Epithelial cell of proximal tubule (primary cell): Measurements from ENCODE around the gene NRROS. TPM values are rescaled to one million over a fixed set of nuclear protein-coding genes. Genes with fewer than 3 reads are reported as not detected.

Experiments
- DNase-seq: peaks from one replicate; pipeline ENCODE4 v3.0.0-alpha.2; 2011; ENCODE audit warnings: low read depth
- H3K4me3 ChIP-seq: 2 replicates; pipeline ENCODE4 v1.5.1; 2011; ENCODE audit warnings: low read depth, mild to moderate bottlenecking, low read length
- total RNA-seq: library from RNA; depleted of rRNA; stranded (reverse); fragments of >200 nt; gene quantifications from 2 replicates; pipeline ENCODE4 v1.2.3, GENCODE V29; 2015
- TF ChIP-seq, protein P1 (sequence below): conservative IDR thresholded peaks from 2 replicates; pipeline ENCODE4 v1.5.1; 2012; ENCODE audit warnings: low read depth, mild to moderate bottlenecking, low read length

Gene NRROS
- total RNA-seq, 1 donor from 2014 or later = 0.35 TPM

DNA sequence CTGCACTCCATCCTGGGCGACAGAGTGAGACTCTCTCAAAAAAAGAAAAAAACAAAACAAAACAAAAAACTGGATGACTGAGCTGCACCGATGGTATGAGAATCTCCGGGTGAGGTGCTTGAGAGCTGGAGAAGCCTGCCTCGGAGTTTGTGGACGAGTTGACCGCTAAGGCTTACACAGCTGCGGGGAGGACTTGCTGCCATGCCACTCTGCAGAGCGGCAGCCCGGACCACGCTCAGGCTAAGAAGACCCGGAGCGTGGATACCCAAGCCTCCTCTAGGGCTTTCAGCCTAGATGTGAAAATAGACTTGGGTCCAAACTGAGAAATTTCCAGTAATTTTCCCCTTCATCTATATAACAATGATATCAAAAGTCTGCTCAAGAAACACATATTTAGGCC lies 16.0 kb downstream of the NRROS start:
- TF ChIP-seq, protein P1, sequence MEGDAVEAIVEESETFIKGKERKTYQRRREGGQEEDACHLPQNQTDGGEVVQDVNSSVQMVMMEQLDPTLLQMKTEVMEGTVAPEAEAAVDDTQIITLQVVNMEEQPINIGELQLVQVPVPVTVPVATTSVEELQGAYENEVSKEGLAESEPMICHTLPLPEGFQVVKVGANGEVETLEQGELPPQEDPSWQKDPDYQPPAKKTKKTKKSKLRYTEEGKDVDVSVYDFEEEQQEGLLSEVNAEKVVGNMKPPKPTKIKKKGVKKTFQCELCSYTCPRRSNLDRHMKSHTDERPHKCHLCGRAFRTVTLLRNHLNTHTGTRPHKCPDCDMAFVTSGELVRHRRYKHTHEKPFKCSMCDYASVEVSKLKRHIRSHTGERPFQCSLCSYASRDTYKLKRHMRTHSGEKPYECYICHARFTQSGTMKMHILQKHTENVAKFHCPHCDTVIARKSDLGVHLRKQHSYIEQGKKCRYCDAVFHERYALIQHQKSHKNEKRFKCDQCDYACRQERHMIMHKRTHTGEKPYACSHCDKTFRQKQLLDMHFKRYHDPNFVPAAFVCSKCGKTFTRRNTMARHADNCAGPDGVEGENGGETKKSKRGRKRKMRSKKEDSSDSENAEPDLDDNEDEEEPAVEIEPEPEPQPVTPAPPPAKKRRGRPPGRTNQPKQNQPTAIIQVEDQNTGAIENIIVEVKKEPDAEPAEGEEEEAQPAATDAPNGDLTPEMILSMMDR = no peak
- no peak for DNase-seq
- H3K4me3 ChIP-seq = no peak overlapping the region

GRCh38 chr3:196656213-196656612 lies 16.7 kb downstream of the NRROS start:
- TF ChIP-seq, protein P1 = no peak
- no peak overlapping the region for H3K4me3 ChIP-seq
- no peak for DNase-seq

DNA sequence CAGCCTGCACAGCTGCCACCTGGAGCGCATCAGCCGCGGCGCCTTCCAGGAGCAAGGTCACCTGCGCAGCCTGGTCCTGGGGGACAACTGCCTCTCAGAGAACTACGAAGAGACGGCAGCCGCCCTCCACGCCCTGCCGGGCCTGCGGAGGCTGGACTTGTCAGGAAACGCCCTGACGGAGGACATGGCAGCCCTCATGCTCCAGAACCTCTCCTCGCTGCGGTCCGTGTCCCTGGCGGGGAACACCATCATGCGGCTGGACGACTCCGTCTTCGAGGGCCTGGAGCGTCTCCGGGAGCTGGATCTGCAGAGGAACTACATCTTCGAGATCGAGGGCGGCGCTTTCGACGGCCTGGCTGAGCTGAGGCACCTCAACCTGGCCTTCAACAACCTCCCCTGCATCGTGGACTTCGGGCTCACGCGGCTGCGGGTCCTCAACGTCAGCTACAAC lies 20.4 kb downstream of the NRROS start:
- TF ChIP-seq, protein P1 = no peak
- DNase-seq = no peak
- no peak overlapping the region for H3K4me3 ChIP-seq

- TF ChIP-seq, protein P1 = no peak
- H3K4me3 ChIP-seq = no peak overlapping the region
- no peak for DNase-seq
Observed at GRCh38 chr3:196660381-196661166, 21.1 kb downstream of the NRROS start.

DNA sequence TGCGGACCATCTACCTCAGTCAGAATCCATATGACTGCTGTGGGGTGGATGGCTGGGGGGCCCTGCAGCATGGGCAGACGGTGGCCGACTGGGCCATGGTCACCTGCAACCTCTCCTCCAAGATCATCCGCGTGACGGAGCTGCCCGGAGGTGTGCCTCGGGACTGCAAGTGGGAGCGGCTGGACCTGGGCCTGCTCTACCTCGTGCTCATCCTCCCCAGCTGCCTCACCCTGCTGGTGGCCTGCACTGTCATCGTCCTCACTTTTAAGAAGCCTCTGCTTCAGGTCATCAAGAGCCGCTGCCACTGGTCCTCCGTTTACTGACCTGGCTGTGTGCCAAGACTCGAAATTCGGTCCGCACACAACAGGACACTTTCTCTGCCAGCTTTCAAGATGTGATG lies 21.9 kb downstream of the NRROS start:
- H3K4me3 ChIP-seq = no peak overlapping the region
- DNase-seq = no peak
- TF ChIP-seq, protein P1 = no peak

- DNase-seq = no peak
- H3K4me3 ChIP-seq = no peak overlapping the region
- TF ChIP-seq, protein P1 = no peak
Observed at GRCh38 chr3:196662033-196662432, 22.5 kb downstream of the NRROS start.
